ENCODE results near the gene TRIP4. TPM values are rescaled to one million over a fixed set of nuclear protein-coding genes. Genes with fewer than 3 reads are reported as not detected.

Gene TRIP4
- total RNA-seq, 4 donors from 2014 or later = 16.9 to 53.3 (median 23.9) TPM

DNA sequence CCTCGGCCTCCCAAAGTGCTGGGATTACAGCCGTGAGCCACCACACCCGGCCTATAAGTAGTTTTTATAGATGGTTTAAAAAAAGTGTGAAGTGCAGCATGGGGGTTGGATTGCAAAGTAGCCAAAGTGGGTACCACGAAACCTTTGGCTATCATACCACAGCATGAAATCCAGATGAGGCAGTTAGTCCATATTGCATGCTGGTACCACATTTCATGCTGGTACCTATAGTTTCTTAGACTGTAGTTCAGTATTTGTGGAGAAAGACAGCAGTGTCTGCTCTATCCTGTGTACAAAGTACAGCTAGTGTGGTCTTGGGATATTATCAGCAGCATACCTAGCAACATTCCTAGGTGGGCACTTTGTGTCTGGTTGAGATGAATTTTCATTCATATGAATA, 84.5 kb downstream of the TRIP4 start:
- Histone ChIP-seq H3K9me3 (no peaks in the 10 kb centered on the region), H3K4me1 (peaks cover 0 to 10% (median under 1%) of the 10 kb centered on the region in 4 donors), H3K36me3 (no peaks in the 10 kb centered on the region), H3K4me3 (no peak overlapping the region), H3K27ac (no peak overlapping the region), H3K27me3 (no peaks in the 10 kb centered on the region)
- WGBS, 2 donors (ENCODE audit: low coverage in 1 of 2) = 50 to 93% methylated on average over 1 to 4 of the region's 4 CpGs
- DNase-seq = no peak
- TF ChIP-seq EP300 (IDR thresholded peaks at IDR 0.05; ENCODE audit: low read depth) (no peak), POLR2AphosphoS5 (IDR thresholded peaks at IDR 0.05) (no peak), POLR2A (IDR thresholded peaks at IDR 0.05) (no peak)
- TF ChIP-seq, protein P1, sequence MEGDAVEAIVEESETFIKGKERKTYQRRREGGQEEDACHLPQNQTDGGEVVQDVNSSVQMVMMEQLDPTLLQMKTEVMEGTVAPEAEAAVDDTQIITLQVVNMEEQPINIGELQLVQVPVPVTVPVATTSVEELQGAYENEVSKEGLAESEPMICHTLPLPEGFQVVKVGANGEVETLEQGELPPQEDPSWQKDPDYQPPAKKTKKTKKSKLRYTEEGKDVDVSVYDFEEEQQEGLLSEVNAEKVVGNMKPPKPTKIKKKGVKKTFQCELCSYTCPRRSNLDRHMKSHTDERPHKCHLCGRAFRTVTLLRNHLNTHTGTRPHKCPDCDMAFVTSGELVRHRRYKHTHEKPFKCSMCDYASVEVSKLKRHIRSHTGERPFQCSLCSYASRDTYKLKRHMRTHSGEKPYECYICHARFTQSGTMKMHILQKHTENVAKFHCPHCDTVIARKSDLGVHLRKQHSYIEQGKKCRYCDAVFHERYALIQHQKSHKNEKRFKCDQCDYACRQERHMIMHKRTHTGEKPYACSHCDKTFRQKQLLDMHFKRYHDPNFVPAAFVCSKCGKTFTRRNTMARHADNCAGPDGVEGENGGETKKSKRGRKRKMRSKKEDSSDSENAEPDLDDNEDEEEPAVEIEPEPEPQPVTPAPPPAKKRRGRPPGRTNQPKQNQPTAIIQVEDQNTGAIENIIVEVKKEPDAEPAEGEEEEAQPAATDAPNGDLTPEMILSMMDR (IDR thresholded peaks at IDR 0.05) = no peak
- in situ Hi-C loops (cut with MboI; ENCODE audit: low pct_ligation_motif_present in 1 of 4, low pct_unique_long_range_greater_than_20kb in 1 of 4, low sequenced_read_pairs in 3 of 4) = no loop called here
- intact Hi-C loops (cut with DNase I; ENCODE audit: low total_unique reads) = no loop called here

DNA sequence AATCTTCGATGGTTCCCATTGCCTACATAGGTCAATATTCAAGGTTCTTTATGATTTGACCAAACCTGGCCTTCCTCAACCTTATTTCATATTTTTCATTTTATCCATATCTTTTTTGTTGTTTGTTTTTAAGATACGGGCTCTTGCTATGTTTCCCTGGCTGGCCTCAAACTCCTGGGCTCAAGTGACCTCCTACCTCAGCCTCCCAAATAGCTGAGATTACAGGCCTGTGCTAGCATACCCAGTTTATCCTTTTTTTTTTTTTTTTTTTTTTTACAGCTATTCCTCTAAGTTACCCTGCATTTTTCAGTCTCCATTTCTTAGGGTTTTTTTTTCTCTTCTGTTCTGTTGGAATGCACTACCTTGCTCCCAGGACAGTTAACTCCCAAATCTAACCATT, 87.2 kb downstream of the TRIP4 start:
- intact Hi-C loops (cut with DNase I; ENCODE audit: low total_unique reads) (no loop called here), in situ Hi-C loops (cut with MboI; ENCODE audit: low pct_ligation_motif_present in 1 of 4, low pct_unique_long_range_greater_than_20kb in 1 of 4, low sequenced_read_pairs in 3 of 4) (no loop called here)
- Histone ChIP-seq H3K4me1 (peaks cover 0 to 7% (median 0%) of the 10 kb centered on the region in 4 donors), H3K4me3 (no peak overlapping the region), H3K27ac (no peak overlapping the region), H3K27me3 (no peaks in the 10 kb centered on the region), H3K9me3 (no peaks in the 10 kb centered on the region), H3K36me3 (no peaks in the 10 kb centered on the region)
- whole genome bisulfite sequencing, 2 donors (ENCODE audit: low coverage in 1 of 2) = 93 to 100% methylated on average over 2 of the region's 2 CpGs
- TF ChIP-seq, protein P1 (IDR thresholded peaks at IDR 0.05) = no peak
- TF ChIP-seq EP300 (IDR thresholded peaks at IDR 0.05; ENCODE audit: low read depth) (no peak), POLR2A (IDR thresholded peaks at IDR 0.05) (no peak), POLR2AphosphoS5 (IDR thresholded peaks at IDR 0.05) (no peak)
- DNase-seq = no peak

DNA sequence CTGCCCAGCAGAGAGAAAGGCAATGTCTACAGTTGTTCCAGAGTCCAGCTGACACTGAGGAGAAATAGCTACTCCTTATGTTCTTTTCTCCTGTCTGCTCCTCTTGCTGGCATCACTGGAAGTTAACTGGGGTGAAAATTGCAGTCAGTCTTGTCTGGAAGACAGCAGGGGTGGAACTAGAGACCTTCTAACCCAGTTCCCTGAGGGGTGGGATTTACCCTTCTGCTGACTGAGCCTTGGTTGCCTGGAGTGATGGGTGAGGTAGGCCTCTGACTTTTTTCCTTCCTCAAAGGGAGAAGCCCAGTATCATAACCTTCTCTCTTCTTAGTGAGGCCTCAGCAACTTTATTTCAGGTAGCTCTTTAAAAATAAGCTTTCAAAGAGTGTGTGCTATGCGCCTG, 88.9 kb downstream of the TRIP4 start:
- in situ Hi-C loops (cut with MboI; ENCODE audit: low pct_ligation_motif_present in 1 of 4, low pct_unique_long_range_greater_than_20kb in 1 of 4, low sequenced_read_pairs in 3 of 4) = no loop called here
- 78 to 90% methylated on average over 1 of the region's 1 CpG for WGBS, 2 donors (ENCODE audit: low coverage in 1 of 2)

DNA sequence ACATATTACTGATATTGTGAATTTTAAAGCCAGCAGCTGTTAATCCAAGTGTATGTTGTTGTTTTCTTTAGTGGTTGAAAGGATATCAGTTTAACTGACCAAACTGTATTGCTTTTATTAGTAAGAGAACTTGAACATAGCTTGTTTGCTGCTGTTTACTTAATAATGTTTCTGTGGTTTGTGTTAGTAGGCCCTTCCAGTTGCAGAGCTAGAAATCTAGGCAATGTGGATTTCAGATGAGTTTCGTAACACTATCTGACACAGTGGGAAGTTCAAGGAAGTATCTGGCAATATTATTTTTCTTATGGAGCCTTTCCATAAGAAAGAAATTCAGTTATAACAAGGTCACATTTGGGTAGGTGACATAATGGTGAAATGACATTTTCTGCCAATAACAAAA, 91.2 kb downstream of the TRIP4 start:
- intact Hi-C loops (cut with DNase I; ENCODE audit: low total_unique reads) (no loop called here), in situ Hi-C loops (cut with MboI; ENCODE audit: low pct_ligation_motif_present in 1 of 4, low pct_unique_long_range_greater_than_20kb in 1 of 4, low sequenced_read_pairs in 3 of 4) (no loop called here)
- Histone ChIP-seq H3K36me3 (no peaks in the 10 kb centered on the region), H3K9me3 (no peaks in the 10 kb centered on the region), H3K4me3 (no peak overlapping the region), H3K27ac (peak overlapping the region in 1 of 4 donors; percentile 10), H3K4me1 (peaks cover 0 to 7% (median 0%) of the 10 kb centered on the region in 4 donors), H3K27me3 (no peaks in the 10 kb centered on the region)
- 0 to 37% methylated on average over 1 of the region's 1 CpG for WGBS, 2 donors (ENCODE audit: low coverage in 1 of 2)
- DNase-seq = no peak
- no peak for TF ChIP-seq EP300 (IDR thresholded peaks at IDR 0.05; ENCODE audit: low read depth)
- no peak for TF ChIP-seq POLR2A (IDR thresholded peaks at IDR 0.05)
- TF ChIP-seq, protein P1 (IDR thresholded peaks at IDR 0.05) = no peak
- TF ChIP-seq POLR2AphosphoS5 (IDR thresholded peaks at IDR 0.05) = no peak

More for the DNA sequence above, 88.9 kb downstream of the TRIP4 start:
- Histone ChIP-seq H3K36me3 (no peaks in the 10 kb centered on the region), H3K27ac (no peak overlapping the region), H3K4me3 (no peak overlapping the region), H3K9me3 (no peaks in the 10 kb centered on the region), H3K4me1 (peaks cover 0 to 7% (median 0%) of the 10 kb centered on the region in 4 donors), H3K27me3 (no peaks in the 10 kb centered on the region)
- no peak for DNase-seq
- TF ChIP-seq POLR2AphosphoS5 (IDR thresholded peaks at IDR 0.05) (no peak), POLR2A (IDR thresholded peaks at IDR 0.05) (no peak), EP300 (IDR thresholded peaks at IDR 0.05; ENCODE audit: low read depth) (no peak)
- TF ChIP-seq, protein P1 (IDR thresholded peaks at IDR 0.05) = no peak
- intact Hi-C loops (cut with DNase I; ENCODE audit: low total_unique reads) = no loop called here

All from transverse colon (tissue), 4 donors.